ENCODE data around the gene ARMC12. TPM values are rescaled to one million over a fixed set of nuclear protein-coding genes. Genes with fewer than 3 reads are reported as not detected.

ARMC12 gene
- total and polyA plus RNA-seq, 2 of the 13 experiments (the other 11 are each of a cell fraction or from before 2014, with no cell fraction given) = 1.3 TPM; not detected in 1

GRCh38 chr6:35688605-35689322, 48.1 kb upstream of the ARMC12 start, which contains the start of gene FKBP5 (continued):
- TF ChIP-seq, protein P1, sequence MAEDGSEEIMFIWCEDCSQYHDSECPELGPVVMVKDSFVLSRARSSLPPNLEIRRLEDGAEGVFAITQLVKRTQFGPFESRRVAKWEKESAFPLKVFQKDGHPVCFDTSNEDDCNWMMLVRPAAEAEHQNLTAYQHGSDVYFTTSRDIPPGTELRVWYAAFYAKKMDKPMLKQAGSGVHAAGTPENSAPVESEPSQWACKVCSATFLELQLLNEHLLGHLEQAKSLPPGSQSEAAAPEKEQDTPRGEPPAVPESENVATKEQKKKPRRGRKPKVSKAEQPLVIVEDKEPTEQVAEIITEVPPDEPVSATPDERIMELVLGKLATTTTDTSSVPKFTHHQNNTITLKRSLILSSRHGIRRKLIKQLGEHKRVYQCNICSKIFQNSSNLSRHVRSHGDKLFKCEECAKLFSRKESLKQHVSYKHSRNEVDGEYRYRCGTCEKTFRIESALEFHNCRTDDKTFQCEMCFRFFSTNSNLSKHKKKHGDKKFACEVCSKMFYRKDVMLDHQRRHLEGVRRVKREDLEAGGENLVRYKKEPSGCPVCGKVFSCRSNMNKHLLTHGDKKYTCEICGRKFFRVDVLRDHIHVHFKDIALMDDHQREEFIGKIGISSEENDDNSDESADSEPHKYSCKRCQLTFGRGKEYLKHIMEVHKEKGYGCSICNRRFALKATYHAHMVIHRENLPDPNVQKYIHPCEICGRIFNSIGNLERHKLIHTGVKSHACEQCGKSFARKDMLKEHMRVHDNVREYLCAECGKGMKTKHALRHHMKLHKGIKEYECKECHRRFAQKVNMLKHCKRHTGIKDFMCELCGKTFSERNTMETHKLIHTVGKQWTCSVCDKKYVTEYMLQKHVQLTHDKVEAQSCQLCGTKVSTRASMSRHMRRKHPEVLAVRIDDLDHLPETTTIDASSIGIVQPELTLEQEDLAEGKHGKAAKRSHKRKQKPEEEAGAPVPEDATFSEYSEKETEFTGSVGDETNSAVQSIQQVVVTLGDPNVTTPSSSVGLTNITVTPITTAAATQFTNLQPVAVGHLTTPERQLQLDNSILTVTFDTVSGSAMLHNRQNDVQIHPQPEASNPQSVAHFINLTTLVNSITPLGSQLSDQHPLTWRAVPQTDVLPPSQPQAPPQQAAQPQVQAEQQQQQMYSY (CRISPR knock-in tag; IDR thresholded peaks at IDR 0.05) = no peak
- TF ChIP-seq ZNF333 (CRISPR knock-in tag; IDR thresholded peaks at IDR 0.05; ENCODE audit: borderline replicate concordance) (no peak), ZNF75D (CRISPR knock-in tag; IDR thresholded peaks at IDR 0.05; ENCODE audit: borderline replicate concordance) (no peak), TMF1 (CRISPR knock-in tag; IDR thresholded peaks at IDR 0.05; ENCODE audit: low read depth) (0 out of 2 replicates have a peak, but pooled peaks have one; percentile 61), CHCHD3 (CRISPR knock-in tag; IDR thresholded peaks at IDR 0.05) (peak; percentile 20; the same call in 1 of the 2 replicates), RBM39 (IDR thresholded peaks at IDR 0.05; ENCODE audit: low read depth, low read length, poor library complexity, severe bottlenecking) (peak; percentile 0), MIXL1 (CRISPR knock-in tag; IDR thresholded peaks at IDR 0.05) (peak; percentile 54; the same call in 1 of the 2 replicates), RERE (CRISPR knock-in tag; IDR thresholded peaks at IDR 0.05; ENCODE audit: low read depth) (no peak), ONECUT2 (CRISPR knock-in tag; IDR thresholded peaks at IDR 0.05) (no peak), ZMAT3 (CRISPR knock-in tag; conservative IDR thresholded peaks at IDR 0.05) (peak; percentile 63; the same call in 1 of the 2 replicates), ZNF709 (CRISPR knock-in tag; IDR thresholded peaks at IDR 0.05) (0 out of 2 replicates have a peak, but pooled peaks have one; percentile 10), ZBTB49 (CRISPR knock-in tag; IDR thresholded peaks at IDR 0.05; ENCODE audit: borderline replicate concordance) (no peak)
- TF ChIP-seq, protein P2, sequence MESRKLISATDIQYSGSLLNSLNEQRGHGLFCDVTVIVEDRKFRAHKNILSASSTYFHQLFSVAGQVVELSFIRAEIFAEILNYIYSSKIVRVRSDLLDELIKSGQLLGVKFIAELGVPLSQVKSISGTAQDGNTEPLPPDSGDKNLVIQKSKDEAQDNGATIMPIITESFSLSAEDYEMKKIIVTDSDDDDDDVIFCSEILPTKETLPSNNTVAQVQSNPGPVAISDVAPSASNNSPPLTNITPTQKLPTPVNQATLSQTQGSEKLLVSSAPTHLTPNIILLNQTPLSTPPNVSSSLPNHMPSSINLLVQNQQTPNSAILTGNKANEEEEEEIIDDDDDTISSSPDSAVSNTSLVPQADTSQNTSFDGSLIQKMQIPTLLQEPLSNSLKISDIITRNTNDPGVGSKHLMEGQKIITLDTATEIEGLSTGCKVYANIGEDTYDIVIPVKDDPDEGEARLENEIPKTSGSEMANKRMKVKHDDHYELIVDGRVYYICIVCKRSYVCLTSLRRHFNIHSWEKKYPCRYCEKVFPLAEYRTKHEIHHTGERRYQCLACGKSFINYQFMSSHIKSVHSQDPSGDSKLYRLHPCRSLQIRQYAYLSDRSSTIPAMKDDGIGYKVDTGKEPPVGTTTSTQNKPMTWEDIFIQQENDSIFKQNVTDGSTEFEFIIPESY (CRISPR knock-in tag; IDR thresholded peaks at IDR 0.05) = no peak

Measured in HepG2 (cell line).